HEK293 (cell line): ENCODE results near the gene ACTN4.
A peak's percentile ranks its signal among the peaks of the same experiment; 100 is the strongest.

ENCODE experiments used
- CTCF ChIP-seq: fragments of 450-650 bp; formaldehyde crosslinking; IDR thresholded peaks from 2 replicates; pipeline ENCODE4 v1.5.1; 2016; ENCODE audit warnings: missing biosample characterization, missing genetic modification characterization
- OVOL3 ChIP-seq: fragments of 450-650 bp; formaldehyde crosslinking; IDR thresholded peaks from 2 replicates; pipeline ENCODE4 v1.5.1; 2016; ENCODE audit warnings: missing biosample characterization, missing genetic modification characterization
- PRDM1 ChIP-seq: fragments of 450-650 bp; formaldehyde crosslinking; IDR thresholded peaks from 2 replicates; pipeline ENCODE4; 2016; ENCODE audit warnings: missing biosample characterization, missing genetic modification characterization
- SCRT2 ChIP-seq: fragments of 450-650 bp; formaldehyde crosslinking; IDR thresholded peaks from 2 replicates; pipeline ENCODE4 v1.5.1; 2016; ENCODE audit warnings: missing biosample characterization, missing genetic modification characterization
- TCF7L2 ChIP-seq: IDR thresholded peaks from 2 replicates; pipeline ENCODE4 v1.6.1; 2011; ENCODE audit warnings: low read depth, mild to moderate bottlenecking, inconsistent platforms, low read length, moderate library complexity, borderline replicate concordance
- ZBTB1 ChIP-seq: fragments of 450-650 bp; formaldehyde crosslinking; IDR thresholded peaks from 2 replicates; pipeline ENCODE4 v1.5.1; 2016; ENCODE audit warnings: missing biosample characterization, missing genetic modification characterization
- ZBTB20 ChIP-seq: fragments of 450-650 bp; formaldehyde crosslinking; IDR thresholded peaks from 2 replicates; pipeline ENCODE4 v1.5.1; 2016; ENCODE audit warnings: missing biosample characterization, missing genetic modification characterization
- ZNF174 ChIP-seq: fragments of 450-650 bp; formaldehyde crosslinking; IDR thresholded peaks from 2 replicates; pipeline ENCODE4 v1.5.0; 2017; ENCODE audit warnings: missing biosample characterization, mild to moderate bottlenecking, missing genetic modification characterization
- ZNF239 ChIP-seq: fragments of 450-650 bp; formaldehyde crosslinking; IDR thresholded peaks from 2 replicates; pipeline ENCODE4 v1.5.1; 2016; ENCODE audit warnings: missing biosample characterization, missing genetic modification characterization
- ZNF335 ChIP-seq: fragments of 450-650 bp; formaldehyde crosslinking; conservative IDR thresholded peaks from 2 replicates; pipeline ENCODE4 v1.5.1; 2016; ENCODE audit warnings: missing biosample characterization, missing genetic modification characterization
- ZNF350 ChIP-seq: fragments of 450-650 bp; formaldehyde crosslinking; IDR thresholded peaks from 2 replicates; pipeline ENCODE4 v1.5.0; 2017; ENCODE audit warnings: missing biosample characterization, mild to moderate bottlenecking, missing genetic modification characterization
- ZNF404 ChIP-seq: fragments of 450-650 bp; formaldehyde crosslinking; IDR thresholded peaks from 2 replicates; pipeline ENCODE4 v1.5.1; 2017; ENCODE audit warnings: missing biosample characterization, missing genetic modification characterization
- ZNF416 ChIP-seq: fragments of 450-650 bp; formaldehyde crosslinking; IDR thresholded peaks from 2 replicates; pipeline ENCODE4 v1.5.1; 2016; ENCODE audit warnings: missing biosample characterization, missing genetic modification characterization
- ZNF513 ChIP-seq: fragments of 450-650 bp; IDR thresholded peaks from 2 replicates; pipeline ENCODE4 v1.5.1; 2018; ENCODE audit warnings: missing biosample characterization, missing genetic modification characterization
- ZNF530 ChIP-seq: fragments of 450-650 bp; formaldehyde crosslinking; IDR thresholded peaks from 2 replicates; pipeline ENCODE4 v1.5.1; 2016; ENCODE audit warnings: low read depth, missing biosample characterization, missing genetic modification characterization
- ZNF571 ChIP-seq: fragments of 450-650 bp; formaldehyde crosslinking; IDR thresholded peaks from 2 replicates; pipeline ENCODE4 v1.5.0; 2017; ENCODE audit warnings: missing biosample characterization, missing genetic modification characterization
- ZNF580 ChIP-seq: fragments of 450-650 bp; formaldehyde crosslinking; IDR thresholded peaks from 2 replicates; pipeline ENCODE4 v1.5.1; 2016; ENCODE audit warnings: missing biosample characterization, missing genetic modification characterization
- ZNF585B ChIP-seq: fragments of 450-650 bp; formaldehyde crosslinking; IDR thresholded peaks from 2 replicates; pipeline ENCODE4 v1.5.1; 2016; ENCODE audit warnings: missing biosample characterization, missing genetic modification characterization
- ZNF621 ChIP-seq: fragments of 450-650 bp; formaldehyde crosslinking; IDR thresholded peaks from 2 replicates; pipeline ENCODE4 v1.5.1; 2017; ENCODE audit warnings: missing biosample characterization, missing genetic modification characterization
- ZNF654 ChIP-seq: fragments of 450-650 bp; formaldehyde crosslinking; IDR thresholded peaks from 2 replicates; pipeline ENCODE4 v1.5.1; 2016; ENCODE audit warnings: low read depth, missing biosample characterization, missing genetic modification characterization
- ZNF76 ChIP-seq: fragments of 450-650 bp; formaldehyde crosslinking; IDR thresholded peaks from 2 replicates; pipeline ENCODE4; 2016; ENCODE audit warnings: low read depth, missing biosample characterization, missing genetic modification characterization, borderline replicate concordance
- ZNF768 ChIP-seq: fragments of 450-650 bp; formaldehyde crosslinking; IDR thresholded peaks from 2 replicates; pipeline ENCODE4 v1.5.1; 2018; ENCODE audit warnings: missing biosample characterization, mild to moderate bottlenecking, missing genetic modification characterization
- ZSCAN16 ChIP-seq: fragments of 450-650 bp; formaldehyde crosslinking; IDR thresholded peaks from 2 replicates; pipeline ENCODE4 v1.5.1; 2016; ENCODE audit warnings: missing biosample characterization, missing genetic modification characterization
- TF ChIP-seq, protein P1 (sequence below): fragments of 450-650 bp; formaldehyde crosslinking; IDR thresholded peaks from 2 replicates; pipeline ENCODE4 v1.5.1; 2016; ENCODE audit warnings: missing biosample characterization, missing genetic modification characterization
- TF ChIP-seq, protein P2 (sequence below): fragments of 450-650 bp; formaldehyde crosslinking; IDR thresholded peaks from 2 replicates; pipeline ENCODE4 v1.5.1; 2017; ENCODE audit warnings: missing biosample characterization, missing genetic modification characterization
- TF ChIP-seq, protein P3 (sequence below): fragments of 450-650 bp; formaldehyde crosslinking; IDR thresholded peaks from 2 replicates; pipeline ENCODE4 v1.5.1; 2016; ENCODE audit warnings: missing biosample characterization, missing genetic modification characterization
- TF ChIP-seq, protein P4 (sequence below): fragments of 450-650 bp; IDR thresholded peaks from 2 replicates; pipeline ENCODE4 v1.5.1; 2018; ENCODE audit warnings: missing biosample characterization, mild to moderate bottlenecking, missing genetic modification characterization

The ACTN4 gene

DNA sequence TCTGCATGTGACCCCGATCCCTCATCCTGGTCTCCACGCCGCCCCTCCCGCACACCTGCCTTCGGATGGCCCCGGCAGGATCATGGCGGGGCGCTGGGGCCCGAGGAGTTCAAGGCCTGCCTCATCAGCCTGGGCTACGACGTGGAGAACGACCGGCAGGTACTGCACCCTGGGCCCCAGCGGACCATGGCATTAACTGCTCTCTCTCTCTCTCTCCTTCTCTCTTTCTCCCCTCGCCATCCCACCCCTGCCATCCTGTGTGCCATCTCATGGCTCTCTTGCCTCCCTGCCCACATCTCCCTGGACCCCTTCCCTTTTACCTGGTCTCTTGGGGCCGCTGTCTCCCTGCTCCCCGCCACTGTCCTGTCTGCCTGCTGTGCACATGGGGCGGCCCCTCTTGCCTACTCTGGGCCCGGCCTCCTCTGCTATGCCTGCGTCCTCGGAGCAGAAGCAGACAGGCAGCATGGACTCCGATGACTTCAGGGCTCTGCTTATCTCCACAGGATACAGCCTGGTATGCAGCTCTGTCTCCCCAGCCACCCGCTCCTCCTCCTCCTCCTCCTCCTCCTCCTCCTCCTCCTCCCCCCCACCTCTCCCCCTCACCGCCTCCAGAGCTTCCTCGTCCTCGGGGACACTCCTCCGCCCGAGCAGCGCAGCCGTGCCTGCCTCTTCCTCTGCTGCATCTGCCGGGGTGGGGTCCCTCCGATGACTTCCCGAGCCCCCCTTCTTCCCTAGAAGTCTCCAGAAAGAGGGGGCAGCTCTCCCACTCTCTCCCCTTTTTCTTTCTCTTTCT lies 80.6 kb downstream of the ACTN4 start (continued):
- TF ChIP-seq PRDM1 (tag by site-specific recombination) (no peak; the same call in 1 of the 2 replicates), ZNF654 (tag by site-specific recombination) (no peak), ZNF404 (tag by site-specific recombination) (no peak), ZNF585B (tag by site-specific recombination) (no peak), ZNF768 (tag by site-specific recombination) (peak; percentile 79; the same call in 1 of the 2 replicates), ZNF350 (tag by site-specific recombination) (no peak), ZNF76 (tag by site-specific recombination) (no peak; the same call in 1 of the 2 replicates), ZNF571 (tag by site-specific recombination) (no peak), ZNF580 (no peak), ZBTB20 (tag by site-specific recombination) (no peak), ZBTB1 (no peak), SCRT2 (tag by site-specific recombination) (no peak), OVOL3 (no peak), ZNF416 (no peak), CTCF (tag by site-specific recombination) (no peak), ZNF621 (tag by site-specific recombination) (no peak), ZNF335 (tag by site-specific recombination) (no peak), ZNF513 (tag by site-specific recombination) (peak; percentile 79), ZSCAN16 (tag by site-specific recombination) (no peak), ZNF530 (tag by site-specific recombination) (no peak), TCF7L2 (no peak), ZNF174 (tag by site-specific recombination) (no peak), ZNF239 (tag by site-specific recombination) (no peak)
- TF ChIP-seq, protein P1, sequence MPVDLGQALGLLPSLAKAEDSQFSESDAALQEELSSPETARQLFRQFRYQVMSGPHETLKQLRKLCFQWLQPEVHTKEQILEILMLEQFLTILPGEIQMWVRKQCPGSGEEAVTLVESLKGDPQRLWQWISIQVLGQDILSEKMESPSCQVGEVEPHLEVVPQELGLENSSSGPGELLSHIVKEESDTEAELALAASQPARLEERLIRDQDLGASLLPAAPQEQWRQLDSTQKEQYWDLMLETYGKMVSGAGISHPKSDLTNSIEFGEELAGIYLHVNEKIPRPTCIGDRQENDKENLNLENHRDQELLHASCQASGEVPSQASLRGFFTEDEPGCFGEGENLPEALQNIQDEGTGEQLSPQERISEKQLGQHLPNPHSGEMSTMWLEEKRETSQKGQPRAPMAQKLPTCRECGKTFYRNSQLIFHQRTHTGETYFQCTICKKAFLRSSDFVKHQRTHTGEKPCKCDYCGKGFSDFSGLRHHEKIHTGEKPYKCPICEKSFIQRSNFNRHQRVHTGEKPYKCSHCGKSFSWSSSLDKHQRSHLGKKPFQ (tag by site-specific recombination), result no peak
- TF ChIP-seq, protein P2, sequence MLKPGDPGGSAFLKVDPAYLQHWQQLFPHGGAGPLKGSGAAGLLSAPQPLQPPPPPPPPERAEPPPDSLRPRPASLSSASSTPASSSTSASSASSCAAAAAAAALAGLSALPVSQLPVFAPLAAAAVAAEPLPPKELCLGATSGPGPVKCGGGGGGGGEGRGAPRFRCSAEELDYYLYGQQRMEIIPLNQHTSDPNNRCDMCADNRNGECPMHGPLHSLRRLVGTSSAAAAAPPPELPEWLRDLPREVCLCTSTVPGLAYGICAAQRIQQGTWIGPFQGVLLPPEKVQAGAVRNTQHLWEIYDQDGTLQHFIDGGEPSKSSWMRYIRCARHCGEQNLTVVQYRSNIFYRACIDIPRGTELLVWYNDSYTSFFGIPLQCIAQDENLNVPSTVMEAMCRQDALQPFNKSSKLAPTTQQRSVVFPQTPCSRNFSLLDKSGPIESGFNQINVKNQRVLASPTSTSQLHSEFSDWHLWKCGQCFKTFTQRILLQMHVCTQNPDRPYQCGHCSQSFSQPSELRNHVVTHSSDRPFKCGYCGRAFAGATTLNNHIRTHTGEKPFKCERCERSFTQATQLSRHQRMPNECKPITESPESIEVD, result no peak
- TF ChIP-seq, protein P3, sequence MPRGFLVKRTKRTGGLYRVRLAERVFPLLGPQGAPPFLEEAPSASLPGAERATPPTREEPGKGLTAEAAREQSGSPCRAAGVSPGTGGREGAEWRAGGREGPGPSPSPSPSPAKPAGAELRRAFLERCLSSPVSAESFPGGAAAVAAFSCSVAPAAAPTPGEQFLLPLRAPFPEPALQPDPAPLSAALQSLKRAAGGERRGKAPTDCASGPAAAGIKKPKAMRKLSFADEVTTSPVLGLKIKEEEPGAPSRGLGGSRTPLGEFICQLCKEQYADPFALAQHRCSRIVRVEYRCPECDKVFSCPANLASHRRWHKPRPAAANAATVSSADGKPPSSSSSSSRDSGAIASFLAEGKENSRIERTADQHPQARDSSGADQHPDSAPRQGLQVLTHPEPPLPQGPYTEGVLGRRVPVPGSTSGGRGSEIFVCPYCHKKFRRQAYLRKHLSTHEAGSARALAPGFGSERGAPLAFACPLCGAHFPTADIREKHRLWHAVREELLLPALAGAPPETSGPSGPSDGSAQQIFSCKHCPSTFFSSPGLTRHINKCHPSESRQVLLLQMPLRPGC, result no peak
- TF ChIP-seq, protein P4, sequence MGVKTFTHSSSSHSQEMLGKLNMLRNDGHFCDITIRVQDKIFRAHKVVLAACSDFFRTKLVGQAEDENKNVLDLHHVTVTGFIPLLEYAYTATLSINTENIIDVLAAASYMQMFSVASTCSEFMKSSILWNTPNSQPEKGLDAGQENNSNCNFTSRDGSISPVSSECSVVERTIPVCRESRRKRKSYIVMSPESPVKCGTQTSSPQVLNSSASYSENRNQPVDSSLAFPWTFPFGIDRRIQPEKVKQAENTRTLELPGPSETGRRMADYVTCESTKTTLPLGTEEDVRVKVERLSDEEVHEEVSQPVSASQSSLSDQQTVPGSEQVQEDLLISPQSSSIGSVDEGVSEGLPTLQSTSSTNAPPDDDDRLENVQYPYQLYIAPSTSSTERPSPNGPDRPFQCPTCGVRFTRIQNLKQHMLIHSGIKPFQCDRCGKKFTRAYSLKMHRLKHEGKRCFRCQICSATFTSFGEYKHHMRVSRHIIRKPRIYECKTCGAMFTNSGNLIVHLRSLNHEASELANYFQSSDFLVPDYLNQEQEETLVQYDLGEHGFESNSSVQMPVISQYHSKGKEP (tag by site-specific recombination), result no peak
